SK-N-SH (cell line): ENCODE measurements around the gene ANKRD33B. TPM values are rescaled to one million over a fixed set of nuclear protein-coding genes. Genes with fewer than 3 reads are reported as not detected.

Experiments
- CTCF ChIA-PET: fragments of 300-600, 350-600 bp; formaldehyde crosslinking; extraction: SDS; loops from one replicate; lab custom pipeline; 2021; lab: Yijun Ruan, JAX
- POLR2A ChIA-PET: fragments of 350-600 bp; sonication (Branson Sonifier 250); formaldehyde crosslinking; extraction: SDS; loops from one replicate; lab custom pipeline; 2020; ENCODE audit warnings: antibody characterized with exemption, inconsistent platforms; lab: Yijun Ruan, JAX
- DNase-seq: peaks from one replicate; pipeline ENCODE4 v3.0.0; 2012
- H2AFZ ChIP-seq: fragments of 200-600 bp; sonication (generic); 2 replicates; pipeline ENCODE4 v1.8.1; 2016; ENCODE audit warnings: antibody characterized with exemption, mild to moderate bottlenecking, low read depth
- H3F3A ChIP-seq: fragments of 200-600 bp; sonication (generic); replicated peaks from 2 replicates; pipeline ENCODE3; 2016; ENCODE audit warnings: antibody characterized with exemption, mild to moderate bottlenecking; ENCODE audit not compliant: insufficient read depth
- H3K27ac ChIP-seq, 2 experiments: fragments of 200-500 bp in 1 of 2; fragments of 200-600 bp in 1 of 2; sonication (Bioruptor generic) in 1 of 2; sonication (generic), shearing (Covaris generic) in 1 of 2; 2 replicates each; pipeline versions ENCODE4 v1.5.1 to v1.6.1; 2014 to 2016; ENCODE audit warnings: low read depth in 2 of 2, inconsistent platforms in 1 of 2, low read length in 1 of 2, mild to moderate bottlenecking in 1 of 2, mixed read lengths in 1 of 2
- H3K27me3 ChIP-seq: fragments of 200-600 bp; sonication (generic), shearing (Covaris generic); 2 replicates; pipeline ENCODE4 v1.6.1; 2016; ENCODE audit warnings: mixed run types; ENCODE audit not compliant: insufficient read depth
- H3K36me3 ChIP-seq, 2 experiments: fragments of 200-500 bp in 1 of 2; fragments of 200-600 bp in 1 of 2; sonication (Bioruptor generic) in 1 of 2; sonication (generic) in 1 of 2; replicated peaks in 1 of 2; 2 replicates each; pipeline versions ENCODE3 to v1.5.1; 2014 to 2016; ENCODE audit warnings: low read length in 1 of 2, mild to moderate bottlenecking in 1 of 2; ENCODE audit not compliant: insufficient read depth in 2 of 2, control insufficient read depth in 1 of 2
- H3K4me1 ChIP-seq, 2 experiments: fragments of 200-500 bp in 1 of 2; fragments of 200-600 bp in 1 of 2; sonication (Bioruptor generic) in 1 of 2; sonication (generic), shearing (Covaris generic) in 1 of 2; 2 replicates each; pipeline versions ENCODE4 v1.5.1 to v1.6.1; 2014 to 2016; ENCODE audit warnings: low read depth in 1 of 2, low read length in 1 of 2, mixed run types in 1 of 2; ENCODE audit not compliant: insufficient read depth in 2 of 2, control insufficient read depth in 1 of 2
- H3K4me2 ChIP-seq: fragments of 200-600 bp; sonication (generic), shearing (Covaris generic); 2 replicates; pipeline ENCODE4 v1.6.1; 2017; ENCODE audit warnings: mixed run types
- H3K4me3 ChIP-seq, 2 experiments: fragments of 200-500 bp in 1 of 2; fragments of 200-600 bp in 1 of 2; sonication (Bioruptor generic) in 1 of 2; sonication (generic), shearing (Covaris generic) in 1 of 2; 2 replicates each; pipeline versions ENCODE4 v1.5.1 to v1.8.1; 2014 to 2016; ENCODE audit warnings: low read depth in 2 of 2, inconsistent platforms in 1 of 2, low read length in 1 of 2, mild to moderate bottlenecking in 1 of 2, mixed read lengths in 1 of 2, moderate library complexity in 1 of 2
- H3K79me2 ChIP-seq: fragments of 200-600 bp; sonication (generic); 2 replicates; pipeline ENCODE4 v1.8.1; 2017; ENCODE audit warnings: mild to moderate bottlenecking; ENCODE audit not compliant: insufficient read depth
- H3K9ac ChIP-seq: fragments of 200-600 bp; sonication (generic); 2 replicates; pipeline ENCODE4 v1.6.1; 2017; ENCODE audit warnings: mixed run types
- H3K9me2 ChIP-seq: fragments of 200-600 bp; sonication (generic); 2 replicates; pipeline ENCODE4 v1.6.1; 2017; ENCODE audit warnings: mixed run types
- H3K9me3 ChIP-seq: fragments of 200-600 bp; sonication (generic); 2 replicates; pipeline ENCODE4 v1.6.1; 2017; ENCODE audit warnings: mixed run types, mild to moderate bottlenecking, moderate library complexity
- H4K20me1 ChIP-seq: fragments of 200-600 bp; sonication (generic); 2 replicates; pipeline ENCODE4 v1.6.1; 2017; ENCODE audit warnings: mild to moderate bottlenecking, mixed run types; ENCODE audit not compliant: insufficient read depth
- EZH2phosphoT487 ChIP-seq: fragments of 200-600 bp; sonication (generic); IDR thresholded peaks from 2 replicates; pipeline ENCODE4 v1.6.1; 2017; ENCODE audit warnings: low read depth, mixed run types, mild to moderate bottlenecking, antibody characterized with exemption, moderate library complexity, borderline replicate concordance
- FOXJ3 ChIP-seq: sonication (generic); formaldehyde crosslinking; IDR thresholded peaks from 2 replicates; pipeline ENCODE4 v1.5.1; 2020; ENCODE audit warnings: mild to moderate bottlenecking, missing genetic modification reagents
- GATA2 ChIP-seq: sonication (generic); formaldehyde crosslinking; IDR thresholded peaks from 2 replicates; pipeline ENCODE4 v1.5.0; 2020; ENCODE audit warnings: mild to moderate bottlenecking, missing genetic modification reagents
- MEF2A ChIP-seq: IDR thresholded peaks from 2 replicates; pipeline ENCODE4 v1.4.0; 2012; ENCODE audit warnings: low read depth, borderline replicate concordance
- MXI1 ChIP-seq: IDR thresholded peaks from 2 replicates; pipeline ENCODE4 v1.6.1; 2012; ENCODE audit warnings: mild to moderate bottlenecking, low read depth, low read length, improper control_type of control experiment
- NFIC ChIP-seq: IDR thresholded peaks from 2 replicates; pipeline ENCODE4 v1.4.0; 2012; ENCODE audit warnings: borderline replicate concordance
- NRF1 ChIP-seq: IDR thresholded peaks from 2 replicates; pipeline ENCODE4 v1.6.1; 2012; ENCODE audit warnings: low read depth, mild to moderate bottlenecking, low read length
- PBX3 ChIP-seq: IDR thresholded peaks from 2 replicates; pipeline ENCODE4; 2012
- POLR2AphosphoS5 ChIP-seq: IDR thresholded peaks from 2 replicates; pipeline ENCODE4 v1.6.1; 2012; ENCODE audit warnings: low read depth, low read length
- RCOR1 ChIP-seq: fragments of 150-350 bp; IDR thresholded peaks from 2 replicates; pipeline ENCODE4 v1.6.1; 2017; ENCODE audit warnings: antibody characterized with exemption, low read length
- RFX5 ChIP-seq: IDR thresholded peaks from 2 replicates; pipeline ENCODE4 v1.6.1; 2012; ENCODE audit warnings: mild to moderate bottlenecking, improper control_type of control experiment, low read length
- RXRA ChIP-seq: IDR thresholded peaks from 2 replicates; pipeline ENCODE4 v1.4.0; 2012; ENCODE audit warnings: low read depth, mild to moderate bottlenecking, borderline replicate concordance
- TCF12 ChIP-seq: IDR thresholded peaks from 2 replicates; pipeline ENCODE4 v1.4.0; 2012
- TEAD4 ChIP-seq: IDR thresholded peaks from 2 replicates; pipeline ENCODE4 v1.4.0; 2012; ENCODE audit warnings: mild to moderate bottlenecking, borderline replicate concordance; ENCODE audit not compliant: insufficient read depth
- YY1 ChIP-seq: IDR thresholded peaks from 2 replicates; pipeline ENCODE4 v1.4.0; 2012; ENCODE audit warnings: low read depth, mild to moderate bottlenecking
- WGBS: methylation state at CpG from one replicate; pipeline ENCODE4 v1.1.6; 2017; ENCODE audit warnings: low lambda C conversion rate; 5-methylcytosine and 5-hydroxymethylcytosine counted together
- polyA plus RNA-seq, 3 experiments: library from polyadenylated mRNA; depleted of rRNA; stranded (reverse); fragments of >200 nt; gene quantifications; 2 replicates each; pipeline ENCODE4 v1.2.3, GENCODE V29; 2012
- TF ChIP-seq, protein P1 (sequence below): IDR thresholded peaks from 2 replicates; pipeline ENCODE4 v1.4.0; 2012; ENCODE audit warnings: low read depth, borderline replicate concordance

ANKRD33B gene
- polyA plus RNA-seq, 1 of the 3 experiments (the other 2 are of a cell fraction): 1.8 TPM

DNA sequence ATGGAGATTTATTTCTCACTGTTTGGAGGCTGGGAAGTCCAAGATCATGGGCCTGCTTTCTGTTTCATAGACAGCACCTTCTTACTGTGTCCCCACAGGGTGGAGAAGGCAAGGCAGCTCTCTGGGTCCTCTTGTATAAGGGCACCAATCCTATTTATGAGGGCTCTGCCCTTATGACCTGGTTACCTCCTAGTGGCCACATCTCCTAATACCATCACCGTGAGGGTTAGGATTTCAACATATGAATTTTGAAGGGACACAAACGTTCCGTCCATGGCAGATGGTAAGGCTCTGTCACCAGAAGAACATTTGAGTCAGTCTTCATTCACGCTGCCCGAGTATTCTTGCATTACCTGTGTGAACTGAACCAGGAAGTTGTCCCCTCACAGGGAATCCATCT lies 48.4 kb downstream of the ANKRD33B start:
- no peaks in the 10 kb centered on the region for H3K27me3 ChIP-seq
- H3K9me3 ChIP-seq: no peaks in the 10 kb centered on the region
- no peak overlapping the region for H3K4me2 ChIP-seq
- no peak for TF ChIP-seq PBX3
- TF ChIP-seq GATA2: no peak
- TF ChIP-seq, protein P1, sequence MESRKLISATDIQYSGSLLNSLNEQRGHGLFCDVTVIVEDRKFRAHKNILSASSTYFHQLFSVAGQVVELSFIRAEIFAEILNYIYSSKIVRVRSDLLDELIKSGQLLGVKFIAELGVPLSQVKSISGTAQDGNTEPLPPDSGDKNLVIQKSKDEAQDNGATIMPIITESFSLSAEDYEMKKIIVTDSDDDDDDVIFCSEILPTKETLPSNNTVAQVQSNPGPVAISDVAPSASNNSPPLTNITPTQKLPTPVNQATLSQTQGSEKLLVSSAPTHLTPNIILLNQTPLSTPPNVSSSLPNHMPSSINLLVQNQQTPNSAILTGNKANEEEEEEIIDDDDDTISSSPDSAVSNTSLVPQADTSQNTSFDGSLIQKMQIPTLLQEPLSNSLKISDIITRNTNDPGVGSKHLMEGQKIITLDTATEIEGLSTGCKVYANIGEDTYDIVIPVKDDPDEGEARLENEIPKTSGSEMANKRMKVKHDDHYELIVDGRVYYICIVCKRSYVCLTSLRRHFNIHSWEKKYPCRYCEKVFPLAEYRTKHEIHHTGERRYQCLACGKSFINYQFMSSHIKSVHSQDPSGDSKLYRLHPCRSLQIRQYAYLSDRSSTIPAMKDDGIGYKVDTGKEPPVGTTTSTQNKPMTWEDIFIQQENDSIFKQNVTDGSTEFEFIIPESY: no peak
- TF ChIP-seq FOXJ3 (CRISPR knock-in tag): no peak
- no peak for TF ChIP-seq POLR2AphosphoS5
- no peak for TF ChIP-seq RXRA
- TF ChIP-seq, all 33 proteins: peak for 0
- 73% methylated on average over 5 of the region's 5 CpGs for WGBS
- no peak overlapping the region for H3K4me3 ChIP-seq
- no peaks in the 10 kb centered on the region for H3K36me3 ChIP-seq
- peaks cover 0 to under 1% of the 10 kb centered on the region in 2 experiments; a peak in 1 of 4 replicates for H3K4me1 ChIP-seq
- DNase-seq: no peak
- no peak overlapping the region for H3K9ac ChIP-seq
- peaks cover 5% of the 10 kb centered on the region; the same call in 1 of the 2 replicates for H3K79me2 ChIP-seq
- ChIA-PET CTCF (interaction anchor here (1.5 kb wide), 1 partner anchor 15 kb away, joined by 4 read pairs; no protein-coding TSS in a partner anchor), POLR2A (no interaction called here)
- H3K9me2 ChIP-seq: no peaks in the 10 kb centered on the region
- H3F3A ChIP-seq: no peaks in the 10 kb centered on the region
- 0 out of 2 replicates have a peak, but pooled peaks cover 3% of the 10 kb centered on the region for H4K20me1 ChIP-seq
- no peak overlapping the region for H2AFZ ChIP-seq
- H3K27ac ChIP-seq: no peak overlapping the region

DNA sequence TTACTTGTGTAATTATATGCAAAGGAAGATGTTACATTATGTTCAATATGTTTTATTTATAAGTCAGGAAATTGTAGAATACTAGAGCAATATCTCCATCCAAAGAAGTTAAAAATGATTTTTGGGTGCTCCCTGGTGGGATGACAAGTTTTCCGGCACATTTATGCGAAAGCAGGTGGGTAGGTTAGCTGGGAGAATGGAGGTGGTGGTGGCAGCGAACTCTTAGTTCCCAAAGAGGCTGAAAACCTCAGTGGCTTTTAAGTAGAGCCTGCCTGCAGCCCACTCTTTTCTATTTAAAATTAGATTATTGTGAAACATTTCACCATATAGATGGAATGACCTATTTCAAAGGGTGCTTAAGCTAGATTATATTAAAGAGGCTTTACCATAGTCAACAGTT lies 51.8 kb downstream of the ANKRD33B start:
- WGBS: 97% methylated on average over 3 of the region's 3 CpGs
- ChIA-PET CTCF (no interaction called here), POLR2A (no interaction called here)
- DNase-seq: no peak
- H3K9me3 ChIP-seq: no peaks in the 10 kb centered on the region
- no peak overlapping the region for H3K4me3 ChIP-seq
- no peak overlapping the region for H3K27ac ChIP-seq
- no peaks in the 10 kb centered on the region for H3K27me3 ChIP-seq
- H3K36me3 ChIP-seq: no peaks in the 10 kb centered on the region
- peaks cover 5% of the 10 kb centered on the region; the same call in 1 of the 2 replicates for H3K79me2 ChIP-seq
- TF ChIP-seq MXI1: no peak
- TF ChIP-seq MEF2A: no peak
- TF ChIP-seq POLR2AphosphoS5: no peak
- no peak for TF ChIP-seq TEAD4
- TF ChIP-seq NRF1: no peak
- TF ChIP-seq NFIC: no peak
- TF ChIP-seq EZH2phosphoT487: no peak
- no peak for TF ChIP-seq RFX5
- no peak for TF ChIP-seq RCOR1
- TF ChIP-seq GATA2: no peak
- no peak for TF ChIP-seq YY1
- no peak for TF ChIP-seq RXRA
- no peak for TF ChIP-seq FOXJ3 (CRISPR knock-in tag)
- no peak for TF ChIP-seq TCF12
- no peak overlapping the region for H3K9ac ChIP-seq
- H3F3A ChIP-seq: no peaks in the 10 kb centered on the region
- no peak overlapping the region for H2AFZ ChIP-seq
- no peak overlapping the region for H3K4me2 ChIP-seq
- H4K20me1 ChIP-seq: 0 out of 2 replicates have a peak, but pooled peaks cover 3% of the 10 kb centered on the region
- H3K9me2 ChIP-seq: no peaks in the 10 kb centered on the region
- H3K4me1 ChIP-seq: no peaks in the 10 kb centered on the region
